OCI-LY1 (cell line): ENCODE measurements around the gene GLB1L3.

ENCODE experiments used
- H2AFZ ChIP-seq: fragments of 200-600 bp; sonication (generic), shearing (Covaris generic); 2 replicates; pipeline ENCODE4 v1.6.0; 2014; ENCODE audit warnings: antibody characterized with exemption, mild to moderate bottlenecking, low read length
- H3F3A ChIP-seq: fragments of 200-600 bp; sonication (generic), shearing (Covaris generic); 2 replicates; pipeline ENCODE4 v1.6.0; 2014; ENCODE audit warnings: mild to moderate bottlenecking, antibody characterized with exemption, low read length, moderate library complexity; ENCODE audit not compliant: insufficient read depth
- H3K27ac ChIP-seq: fragments of 200-600 bp; sonication (generic); 2 replicates; pipeline ENCODE4 v1.5.1; 2014; ENCODE audit warnings: low read length, mixed run types, mild to moderate bottlenecking, low read depth; ENCODE audit not compliant: poor library complexity, severe bottlenecking
- H3K27me3 ChIP-seq: fragments of 200-600 bp; sonication (generic); 2 replicates; pipeline ENCODE4 v1.6.0; 2014; ENCODE audit warnings: antibody characterized with exemption, mild to moderate bottlenecking, low read length, moderate library complexity; ENCODE audit not compliant: insufficient read depth
- H3K36me3 ChIP-seq: fragments of 200-600 bp; sonication (generic); 2 replicates; pipeline ENCODE4 v1.6.1; 2014; ENCODE audit warnings: mild to moderate bottlenecking, antibody characterized with exemption, low read length, moderate library complexity, mixed read lengths; ENCODE audit not compliant: insufficient read depth
- H3K4me1 ChIP-seq: fragments of 200-600 bp; sonication (generic); 2 replicates; pipeline ENCODE4 v1.5.1; 2014; ENCODE audit warnings: mild to moderate bottlenecking, low read length, moderate library complexity; ENCODE audit not compliant: insufficient read depth, severe bottlenecking
- H3K4me2 ChIP-seq: fragments of 200-600 bp; sonication (generic), shearing (Covaris generic); 2 replicates; pipeline ENCODE4 v1.6.1; 2014; ENCODE audit warnings: low read length
- H3K4me3 ChIP-seq: fragments of 200-600 bp; sonication (generic); 2 replicates; pipeline ENCODE4 v1.5.1; 2014; ENCODE audit warnings: low read length, low read depth, mild to moderate bottlenecking, mixed read lengths; ENCODE audit not compliant: poor library complexity, severe bottlenecking
- H3K79me2 ChIP-seq: fragments of 200-600 bp; shearing (Covaris generic); 2 replicates; pipeline ENCODE4 v1.6.1; 2016; ENCODE audit warnings: mixed run types, low read length, mixed read lengths; ENCODE audit not compliant: insufficient read depth
- H3K9ac ChIP-seq: fragments of 200-600 bp; sonication (generic), shearing (Covaris generic); 2 replicates; pipeline ENCODE4 v1.6.1; 2014; ENCODE audit warnings: mild to moderate bottlenecking, low read length, mixed read lengths
- H3K9me2 ChIP-seq: fragments of 200-600 bp; sonication (generic), shearing (Covaris generic); 2 replicates; pipeline ENCODE4 v1.6.1; 2014; ENCODE audit warnings: low read depth, mild to moderate bottlenecking, low read length, mixed read lengths
- H3K9me3 ChIP-seq: fragments of 200-600 bp; shearing (Covaris generic); 2 replicates; pipeline ENCODE4 v1.6.1; 2014; ENCODE audit warnings: low read length, mixed read lengths
- H4K20me1 ChIP-seq: fragments of 200-600 bp; sonication (generic), shearing (Covaris generic); 2 replicates; pipeline ENCODE4 v1.6.0; 2016; ENCODE audit warnings: mild to moderate bottlenecking, low read length; ENCODE audit not compliant: insufficient read depth
- EZH2 ChIP-seq: fragments of 200-600 bp; sonication (generic), shearing (Covaris generic); IDR thresholded peaks from 2 replicates; pipeline ENCODE4 v1.8.0; 2017; ENCODE audit warnings: borderline replicate concordance, mixed run types, mild to moderate bottlenecking, antibody characterized with exemption, low read length, moderate library complexity, mixed read lengths
- TF ChIP-seq, protein P1 (sequence below): fragments of 200-600 bp; sonication (generic), shearing (Covaris generic); IDR thresholded peaks from 2 replicates; pipeline ENCODE4 v1.5.1; 2017; ENCODE audit warnings: mild to moderate bottlenecking, antibody characterized with exemption, low read length, moderate library complexity, mixed read lengths

The GLB1L3 gene

DNA sequence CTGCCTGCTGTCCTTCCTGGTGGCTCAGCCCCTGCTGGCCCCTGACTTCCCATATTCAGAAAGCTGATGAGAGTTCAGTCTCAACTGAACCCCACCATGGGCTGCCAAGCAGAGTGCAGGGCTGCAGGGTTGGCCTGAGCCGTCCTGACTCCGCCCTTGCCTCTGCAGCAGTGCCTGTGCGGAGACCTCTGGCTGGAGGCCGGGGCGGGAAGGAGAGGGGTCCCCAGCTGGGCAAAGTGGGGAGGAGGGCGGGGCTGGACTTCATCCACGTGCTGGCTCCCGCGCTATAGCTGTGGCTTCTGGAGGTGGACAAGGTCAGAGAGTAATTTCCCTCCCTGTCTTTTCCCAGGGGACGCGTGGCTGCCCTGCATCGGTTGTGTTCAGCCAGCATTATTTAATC lies 13.6 kb downstream of the GLB1L3 start:
- no peak overlapping the region for H3K9ac ChIP-seq
- no peaks in the 10 kb centered on the region for H3K9me2 ChIP-seq
- H2AFZ ChIP-seq: no peak overlapping the region
- no peak for TF ChIP-seq EZH2
- TF ChIP-seq, protein P1, sequence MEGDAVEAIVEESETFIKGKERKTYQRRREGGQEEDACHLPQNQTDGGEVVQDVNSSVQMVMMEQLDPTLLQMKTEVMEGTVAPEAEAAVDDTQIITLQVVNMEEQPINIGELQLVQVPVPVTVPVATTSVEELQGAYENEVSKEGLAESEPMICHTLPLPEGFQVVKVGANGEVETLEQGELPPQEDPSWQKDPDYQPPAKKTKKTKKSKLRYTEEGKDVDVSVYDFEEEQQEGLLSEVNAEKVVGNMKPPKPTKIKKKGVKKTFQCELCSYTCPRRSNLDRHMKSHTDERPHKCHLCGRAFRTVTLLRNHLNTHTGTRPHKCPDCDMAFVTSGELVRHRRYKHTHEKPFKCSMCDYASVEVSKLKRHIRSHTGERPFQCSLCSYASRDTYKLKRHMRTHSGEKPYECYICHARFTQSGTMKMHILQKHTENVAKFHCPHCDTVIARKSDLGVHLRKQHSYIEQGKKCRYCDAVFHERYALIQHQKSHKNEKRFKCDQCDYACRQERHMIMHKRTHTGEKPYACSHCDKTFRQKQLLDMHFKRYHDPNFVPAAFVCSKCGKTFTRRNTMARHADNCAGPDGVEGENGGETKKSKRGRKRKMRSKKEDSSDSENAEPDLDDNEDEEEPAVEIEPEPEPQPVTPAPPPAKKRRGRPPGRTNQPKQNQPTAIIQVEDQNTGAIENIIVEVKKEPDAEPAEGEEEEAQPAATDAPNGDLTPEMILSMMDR: no peak
- no peak overlapping the region for H3K4me3 ChIP-seq
- no peaks in the 10 kb centered on the region for H3K79me2 ChIP-seq
- no peaks in the 10 kb centered on the region for H3K36me3 ChIP-seq
- H4K20me1 ChIP-seq: no peaks in the 10 kb centered on the region
- H3F3A ChIP-seq: no peaks in the 10 kb centered on the region
- H3K4me1 ChIP-seq: no peaks in the 10 kb centered on the region
- H3K27me3 ChIP-seq: no peaks in the 10 kb centered on the region
- no peak overlapping the region for H3K27ac ChIP-seq
- H3K9me3 ChIP-seq: no peaks in the 10 kb centered on the region
- H3K4me2 ChIP-seq: no peak overlapping the region

DNA sequence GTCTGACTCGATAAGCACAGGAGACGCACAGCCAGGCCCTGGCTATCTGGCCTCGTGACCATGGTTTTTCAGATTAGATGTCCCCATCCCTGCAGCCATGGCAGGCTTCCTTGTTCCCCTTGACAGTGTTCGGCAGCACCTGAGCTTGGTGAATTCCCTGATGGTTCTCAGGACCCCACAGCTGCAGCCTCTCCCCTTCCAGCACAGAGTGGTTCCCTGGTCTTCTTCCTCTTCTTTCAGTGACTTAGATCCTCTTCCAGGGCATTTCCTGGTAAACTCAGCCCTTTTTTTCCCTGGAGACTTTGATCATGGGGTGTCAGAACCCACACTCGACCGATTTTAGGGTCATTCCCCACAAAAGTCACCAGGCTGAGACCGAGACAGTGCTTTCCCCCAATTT lies 14.5 kb downstream of the GLB1L3 start:
- no peak overlapping the region for H3K4me2 ChIP-seq
- no peak for TF ChIP-seq EZH2
- TF ChIP-seq, protein P1: no peak
- H3K9me2 ChIP-seq: no peaks in the 10 kb centered on the region
- H3K9ac ChIP-seq: no peak overlapping the region
- H3K36me3 ChIP-seq: no peaks in the 10 kb centered on the region
- no peak overlapping the region for H2AFZ ChIP-seq
- H3K4me3 ChIP-seq: no peak overlapping the region
- H3F3A ChIP-seq: no peaks in the 10 kb centered on the region
- no peaks in the 10 kb centered on the region for H3K4me1 ChIP-seq
- H3K27me3 ChIP-seq: no peaks in the 10 kb centered on the region
- H3K9me3 ChIP-seq: no peaks in the 10 kb centered on the region
- no peak overlapping the region for H3K27ac ChIP-seq
- no peaks in the 10 kb centered on the region for H3K79me2 ChIP-seq
- no peaks in the 10 kb centered on the region for H4K20me1 ChIP-seq

DNA sequence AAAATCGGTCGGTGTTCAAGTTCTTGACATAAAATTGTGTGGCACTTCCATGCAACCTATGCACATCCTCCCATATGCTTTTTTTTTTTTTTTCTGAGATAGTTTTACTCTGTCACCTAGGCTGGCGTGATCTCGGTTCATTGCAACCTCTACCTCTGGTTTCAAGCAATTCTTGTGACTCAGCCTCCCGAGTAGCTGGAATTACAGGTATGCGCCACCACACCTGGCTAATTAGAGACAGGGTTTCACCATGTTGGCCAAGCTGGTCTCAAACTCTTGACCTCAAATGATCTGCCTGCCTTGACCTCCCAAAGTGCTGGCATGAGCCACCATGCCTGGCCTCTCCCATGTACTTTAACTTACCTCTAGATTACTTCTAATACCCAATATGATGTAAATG lies 15.0 kb downstream of the GLB1L3 start:
- Histone ChIP-seq H3K27me3 (no peaks in the 10 kb centered on the region), H2AFZ (no peak overlapping the region), H3K27ac (no peak overlapping the region), H3K4me2 (no peak overlapping the region), H4K20me1 (no peaks in the 10 kb centered on the region), H3K9me3 (no peaks in the 10 kb centered on the region), H3F3A (no peaks in the 10 kb centered on the region), H3K4me1 (no peaks in the 10 kb centered on the region), H3K36me3 (no peaks in the 10 kb centered on the region), H3K4me3 (no peak overlapping the region), H3K79me2 (no peaks in the 10 kb centered on the region), H3K9me2 (no peaks in the 10 kb centered on the region), H3K9ac (no peak overlapping the region)
- TF ChIP-seq, protein P1: no peak
- TF ChIP-seq EZH2: no peak
